GM12878 (cell line): ENCODE measurements around the gene GSG1L. TPM values are rescaled to one million over a fixed set of nuclear protein-coding genes. Genes with fewer than 3 reads are reported as not detected.

Source experiments
- ATAC-seq: fragments of 200-7000 bp; cut with Tn5 transposase; 3 replicates; pipeline ENCODE4 v1.9.1; 2020; ENCODE audit warnings: mild to moderate bottlenecking, moderate library complexity
- BruUV-seq: library from RNA; stranded (reverse); fragments of 400-500 nt; replicated peaks from 2 replicates; lab custom pipeline; 2021; lab: Mats Ljungman, UMichigan
- CTCF ChIA-PET: fragments of 300-600 bp; sonication (Branson Sonifier 250); formaldehyde crosslinking; extraction: SDS; loops from one replicate; lab custom pipeline; 2021; ENCODE audit warnings: inconsistent platforms; lab: Yijun Ruan, JAX
- POLR2A ChIA-PET: fragments of 350-600 bp; formaldehyde crosslinking; extraction: SDS; loops from one replicate; lab custom pipeline; 2021; ENCODE audit warnings: inconsistent platforms; lab: Charles Lee
- RAD21 ChIA-PET: fragments of 300-600 bp; sonication (Branson Sonifier 250); formaldehyde crosslinking; loops from one replicate; lab custom pipeline; 2023; ENCODE audit warnings: antibody characterized with exemption; ENCODE audit not compliant: unreplicated experiment; lab: Charles Lee
- SMC1A ChIA-PET: fragments of 300-600 bp; sonication (Branson Sonifier 250); formaldehyde crosslinking; loops from one replicate; lab custom pipeline; 2023; ENCODE audit not compliant: unreplicated experiment, uncharacterized antibody; lab: Charles Lee
- DNase-seq: peaks from one replicate; pipeline ENCODE4 v3.0.0-alpha.2; 2011; ENCODE audit warnings: low read depth, low spot score
- FAIRE-seq: peaks from 3 replicates; lab custom pipeline; 2011; peaks lifted over from hg19 to GRCh38; lab: Jason Lieb, UNC
- H2AFZ ChIP-seq: 2 replicates; pipeline ENCODE4 v1.6.0; 2011; ENCODE audit warnings: low read depth, low read length, control low read depth; ENCODE audit not compliant: control insufficient read depth
- H3K27ac ChIP-seq: 2 replicates; pipeline ENCODE4 v1.5.1; 2011; ENCODE audit warnings: control low read depth; ENCODE audit not compliant: control insufficient read depth, insufficient read depth
- H3K27me3 ChIP-seq, 2 experiments: replicated peaks in 1 of 2; 2 replicates each; pipeline versions ENCODE4 v1.6.0 to v1.6.1; 2011; ENCODE audit warnings: low read length in 1 of 2; ENCODE audit not compliant: control insufficient read depth in 2 of 2, insufficient read depth in 2 of 2
- H3K36me3 ChIP-seq, 2 experiments: 2 replicates each; pipeline ENCODE4 v1.5.1; 2011; ENCODE audit warnings: low read length in 1 of 2; ENCODE audit not compliant: control insufficient read depth in 2 of 2, insufficient read depth in 2 of 2
- H3K4me1 ChIP-seq: 2 replicates; pipeline ENCODE4 v1.6.1; 2011; ENCODE audit warnings: mild to moderate bottlenecking, low read length, moderate library complexity, mixed read lengths; ENCODE audit not compliant: control insufficient read depth, insufficient read depth
- H3K4me2 ChIP-seq: 2 replicates; pipeline ENCODE4 v1.6.0; 2011; ENCODE audit warnings: control low read depth; ENCODE audit not compliant: control insufficient read depth, insufficient read depth
- H3K4me3 ChIP-seq: fragments of 200-600 bp; sonication (generic); 2 replicates; pipeline ENCODE4 v1.5.1; 2016
- H3K79me2 ChIP-seq: 2 replicates; pipeline ENCODE4 v1.6.0; 2011; ENCODE audit warnings: low read length; ENCODE audit not compliant: control insufficient read depth, insufficient read depth
- H3K9ac ChIP-seq: 2 replicates; pipeline ENCODE4 v1.8.0; 2011; ENCODE audit warnings: low read length, control low read depth, mixed read lengths; ENCODE audit not compliant: control insufficient read depth, insufficient read depth
- H3K9me3 ChIP-seq: replicated peaks from 3 replicates; pipeline ENCODE4 v1.5.1; 2011; ENCODE audit warnings: mild to moderate bottlenecking, low read length; ENCODE audit not compliant: control insufficient read depth, insufficient read depth
- H4K20me1 ChIP-seq: 2 replicates; pipeline ENCODE4 v1.6.0; 2011; ENCODE audit not compliant: control insufficient read depth, insufficient read depth
- BMI1 ChIP-seq: fragments of 450-650 bp; IDR thresholded peaks from 2 replicates; pipeline ENCODE4 v1.6.1; 2016; ENCODE audit warnings: mild to moderate bottlenecking, moderate library complexity, borderline replicate concordance
- E2F8 ChIP-seq: fragments of 450-650 bp; IDR thresholded peaks from 2 replicates; pipeline ENCODE4 v1.6.1; 2018; ENCODE audit warnings: mild to moderate bottlenecking, low read depth, moderate library complexity; ENCODE audit not compliant: partially characterized antibody
- EP300 ChIP-seq, 2 experiments: fragments of 150-350 bp in 1 of 2; IDR thresholded peaks; 2 replicates each; pipeline ENCODE4 v1.6.1; 2011 to 2012; ENCODE audit warnings: low read depth in 2 of 2, low read length in 2 of 2, borderline replicate concordance in 1 of 2, improper control_type of control experiment in 1 of 2, inconsistent platforms in 1 of 2; ENCODE audit not compliant: control insufficient read depth in 1 of 2
- KLF5 ChIP-seq: fragments of 450-650 bp; IDR thresholded peaks from 2 replicates; pipeline ENCODE4 v1.6.1; 2014; ENCODE audit warnings: mild to moderate bottlenecking; ENCODE audit not compliant: partially characterized antibody
- MEF2A ChIP-seq: IDR thresholded peaks from 2 replicates; pipeline ENCODE4 v1.6.1; 2011; ENCODE audit warnings: low read depth, mild to moderate bottlenecking, low read length, moderate library complexity; ENCODE audit not compliant: insufficient read depth
- MTA2 ChIP-seq: fragments of 450-650 bp; IDR thresholded peaks from 2 replicates; pipeline ENCODE4 v1.6.1; 2016; ENCODE audit warnings: low read depth, mild to moderate bottlenecking, moderate library complexity
- NFYA ChIP-seq: IDR thresholded peaks from 2 replicates; pipeline ENCODE4 v1.6.1; 2011; ENCODE audit warnings: low read depth, mild to moderate bottlenecking, low read length, improper control_type of control experiment, borderline replicate concordance
- SREBF1 ChIP-seq: IDR thresholded peaks from 2 replicates; pipeline ENCODE4 v1.6.1; 2012; ENCODE audit warnings: mild to moderate bottlenecking, low read length
- WGBS: methylation state at CpG from one replicate; pipeline ENCODE4 v1.1.6; 2016; ENCODE audit warnings: low lambda C conversion rate; ENCODE audit not compliant: insufficient replicate concordance, insufficient coverage; ENCODE audit errors: missing lambda C conversion rate; 5-methylcytosine and 5-hydroxymethylcytosine counted together
- in situ Hi-C: fragments of 300-500 bp; cut with MboI; formaldehyde crosslinking; loops from 9 replicates; pipeline ENCODE4 v1.14.3; 2018; ENCODE audit warnings: mixed read lengths
- intact Hi-C: fragments of 100-400 bp; cut with micrococcal nuclease; formaldehyde crosslinking; loops from one replicate; pipeline ENCODE4 v1.14.2; 2022; ENCODE audit not compliant: unreplicated experiment
- polyA plus RNA-seq, 11 experiments: library from polyadenylated mRNA; depleted of rRNA in 4 of 11; unstranded in 6 of 11; stranded (reverse) in 5 of 11; fragments of >200 nt; fragmentation: Nextera tagmentation in 4 of 11; fragmentation: Illumina TruSeq in 1 of 11; extraction: Ambion mirVana in 4 of 11; extraction: Trizol in 1 of 11; gene quantifications; 1 replicate in 1 of 11; 2 replicates in 10 of 11; pipeline versions ENCODE4 v1.2.1 to v1.2.3, GENCODE V29; 2011 to 2016; ENCODE audit warnings: inconsistent platforms in 2 of 11, missing spikeins in 2 of 11, low read depth in 1 of 11
- total RNA-seq, 4 experiments: library from RNA; depleted of rRNA in 3 of 4; stranded (reverse); fragments of >200 nt in 3 of 4; fragmentation: Illumina TruSeq in 1 of 4; extraction: Trizol in 1 of 4; gene quantifications; 2 replicates each; pipeline versions ENCODE4 v1.2.1 to v1.2.3, GENCODE V29; 2013 to 2021

GSG1L gene
- total and polyA plus RNA-seq, 10 of the 15 experiments (the other 5 are each of a cell fraction or from before 2014, with no cell fraction given), result not detected

DNA sequence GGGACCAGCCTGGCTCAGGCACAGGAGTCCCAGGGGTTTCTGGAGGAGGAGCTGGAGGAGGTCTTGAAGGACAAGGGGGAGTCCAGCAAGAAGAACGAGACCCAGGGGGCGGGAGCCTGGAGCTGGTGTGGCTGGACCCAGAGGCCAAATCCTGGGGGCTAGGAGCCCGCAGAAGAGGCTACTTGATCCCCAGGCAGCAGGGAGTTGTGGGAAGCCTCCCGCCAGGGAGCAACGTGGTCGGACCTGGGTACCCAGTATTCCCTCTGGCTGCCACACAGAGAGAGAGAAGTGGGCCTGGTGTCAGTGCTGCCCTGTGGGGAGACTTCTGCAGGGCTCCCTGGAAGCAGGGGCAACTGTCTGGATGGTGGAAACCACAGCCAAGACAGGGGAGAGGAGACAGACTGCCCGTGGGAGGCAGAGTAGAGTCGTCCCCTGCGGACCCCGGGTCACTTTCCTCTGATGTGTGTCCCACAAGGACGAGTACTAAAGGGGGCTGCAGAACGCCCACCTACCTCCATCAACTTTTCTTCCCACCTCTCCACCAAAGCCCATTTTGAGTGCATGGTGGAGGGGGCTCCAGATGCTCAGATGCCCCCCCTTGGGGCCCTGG, 160.4 kb downstream of the GSG1L start:
- ChIA-PET POLR2A (no interaction called here), SMC1A (no interaction called here)

More for the DNA sequence above, 160.4 kb downstream of the GSG1L start:
- ChIA-PET RAD21 (no interaction called here), CTCF (no interaction called here)
- no peak overlapping the region for H3K4me3 ChIP-seq
- no peaks in the 10 kb centered on the region for H3K36me3 ChIP-seq
- H3K79me2 ChIP-seq, result no peaks in the 10 kb centered on the region
- no peaks in the 10 kb centered on the region for H3K4me1 ChIP-seq
- DNase-seq, result no peak
- no peak overlapping the region for H3K4me2 ChIP-seq
- no peak for FAIRE-seq
- no peaks in the 10 kb centered on the region for H3K9me3 ChIP-seq
- ATAC-seq, result no peak
- no peaks in the 10 kb centered on the region; a peak in 3 of 4 replicates for H3K27me3 ChIP-seq
- 6% methylated on average over 12 of the region's 12 CpGs for WGBS
- no peaks in the 10 kb centered on the region for H4K20me1 ChIP-seq
- no peak overlapping the region for H2AFZ ChIP-seq
- intact Hi-C loops, result no loop called here
- TF ChIP-seq NFYA (no peak), MTA2 (no peak), BMI1 (no peak), E2F8 (no peak), EP300 (IDR thresholded peaks at IDR 0.05; ENCODE audit: borderline replicate concordance in 1 of 2, control insufficient read depth in 1 of 2, low read depth in 2 of 2, low read length in 2 of 2) (no peak), KLF5 (no peak), MEF2A (no peak), SREBF1 (no peak)
- no peak overlapping the region for H3K9ac ChIP-seq
- BruUV-seq, result no TSS peak
- no peak overlapping the region for H3K27ac ChIP-seq
- in situ Hi-C loops, result no loop called here
